GM19467 (cell line): ENCODE data around the gene ANKAR.
A peak's percentile ranks its signal among the peaks of the same experiment; 100 is the strongest.
"Not testable (repeated sequence)": the region's sequence is repeated elsewhere in the genome, so short reads cannot be mapped to it uniquely, and the experiment has no call there.

ENCODE experiments used
- ATAC-seq: cut with Tn5 transposase; IDR thresholded peaks from one replicate; pipeline ENCODE4 v1.9.1; 2021; ENCODE audit warnings: mild to moderate bottlenecking, moderate library complexity; ENCODE audit not compliant: unreplicated experiment

Gene ANKAR

DNA sequence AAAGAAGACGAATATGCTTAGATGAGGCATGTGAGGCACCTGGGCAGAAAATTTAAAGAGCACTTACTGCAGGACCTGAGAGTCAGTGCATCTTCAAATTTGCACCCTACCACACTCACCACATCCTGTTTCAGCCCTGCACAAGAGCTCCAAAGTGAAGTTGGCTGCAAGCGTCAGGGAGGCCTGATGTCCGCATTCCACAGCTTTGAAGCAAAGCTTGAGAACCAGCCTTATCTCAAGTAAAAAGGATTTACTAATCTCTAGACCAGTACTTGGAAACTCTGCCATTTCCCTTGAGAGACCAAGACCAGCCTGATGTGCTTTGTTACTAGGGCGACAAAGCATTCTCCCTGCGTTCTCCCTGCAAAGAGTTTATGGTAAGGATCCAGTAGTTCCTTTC lies 16.6 kb upstream of the ANKAR start:
- peak; percentile 37 for ATAC-seq

- ATAC-seq, result no peak
Measured at GRCh38 chr2:189658306-189659212, 15.9 kb upstream of the ANKAR start.

DNA sequence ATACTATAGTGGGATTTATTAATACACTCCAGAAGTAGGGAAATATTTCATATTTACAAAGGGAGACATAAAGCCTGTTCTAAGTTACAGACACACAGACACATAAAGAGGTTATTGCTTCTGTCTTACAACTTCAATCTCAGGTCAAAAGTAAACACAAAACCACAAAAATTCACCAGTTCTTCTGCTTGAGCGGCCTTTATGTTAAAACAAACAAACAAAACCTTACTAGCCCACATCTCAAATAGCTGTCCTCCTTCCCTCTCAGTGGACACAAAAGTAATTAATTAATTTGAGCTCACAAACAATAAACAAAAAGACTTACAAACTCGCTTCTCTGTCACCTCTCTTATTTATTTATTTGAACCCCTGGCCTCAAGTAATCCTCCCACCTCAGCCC lies 14.7 kb upstream of the ANKAR start:
- no peak for ATAC-seq

- ATAC-seq, result no peak
Measured at GRCh38 chr2:189660803-189661147, 13.7 kb upstream of the ANKAR start.

GRCh38 chr2:189661148-189661956 lies 13.1 kb upstream of the ANKAR start, which contains the start of gene ASNSD1:
Gene ASNSD1 (plus strand): TSS chr2:189661459. CDS start chr2:189666133, 4,674 bp downstream.
- peak; percentile 95 for ATAC-seq

DNA sequence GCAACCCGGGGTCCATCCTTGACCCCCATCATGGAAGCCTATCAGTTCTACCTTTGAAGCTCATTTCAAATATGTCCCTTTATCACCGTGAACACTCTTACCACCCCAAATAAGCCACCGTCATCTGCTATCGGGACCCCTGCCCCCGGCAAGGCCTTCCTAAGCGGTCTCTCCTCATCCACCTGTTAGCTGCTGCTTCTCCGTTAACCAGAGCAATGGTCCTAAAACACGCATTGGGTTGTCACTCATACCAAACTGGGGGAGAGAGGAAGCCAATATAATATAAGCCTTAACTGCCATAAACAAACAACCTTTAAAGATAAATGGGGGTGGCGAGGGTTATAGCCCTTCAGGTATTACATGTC lies 12.5 kb upstream of the ANKAR start:
- no peak for ATAC-seq

- no peak for ATAC-seq
Measured at GRCh38 chr2:189662669-189663226, 11.7 kb upstream of the ANKAR start.

DNA sequence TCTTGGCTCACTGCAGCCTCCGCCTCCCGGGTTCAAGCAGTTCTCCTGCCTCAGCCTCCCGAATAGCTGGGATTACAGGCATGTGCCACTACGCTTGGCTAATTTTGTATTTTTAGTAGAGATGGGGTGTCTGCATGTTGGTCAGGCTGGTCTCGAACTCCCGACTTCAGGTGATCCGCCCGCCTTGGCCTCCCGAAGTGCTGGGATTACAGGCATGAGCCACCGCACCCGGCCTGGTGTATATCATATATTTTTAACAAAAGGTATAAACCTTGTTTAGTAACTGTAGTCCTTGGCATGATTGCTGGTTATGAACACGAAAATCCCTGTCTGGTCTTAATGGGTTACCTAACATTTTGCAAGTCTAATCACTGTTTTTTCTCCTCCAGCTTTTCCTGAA lies 11.2 kb upstream of the ANKAR start:
- not testable (repeated sequence) for ATAC-seq

- no peak for ATAC-seq
Measured at GRCh38 chr2:189669913-189670312, 4.6 kb upstream of the ANKAR start.

GRCh38 chr2:189673661-189674373 lies 653 bp upstream of the ANKAR start:
- ATAC-seq, result no peak

DNA sequence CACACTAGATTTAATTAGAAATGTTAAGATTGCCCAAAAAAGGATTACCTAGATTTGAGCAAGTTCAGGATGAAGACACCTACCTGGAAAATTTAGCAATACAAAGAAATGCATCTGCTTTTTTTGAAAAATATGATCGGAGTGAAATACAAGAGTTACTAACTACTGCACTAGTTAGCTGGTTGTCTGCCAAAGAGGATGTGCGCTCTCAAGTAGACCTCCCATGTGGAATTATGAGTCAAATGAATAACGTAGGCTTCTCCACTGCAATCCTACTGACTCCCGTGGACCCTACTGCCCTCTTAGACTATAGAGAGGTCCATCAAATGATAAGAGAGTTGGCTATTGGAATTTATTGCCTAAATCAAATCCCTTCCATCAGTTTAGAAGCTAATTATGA lies 2.0 kb downstream of the ANKAR start:
- ATAC-seq, result no peak

DNA sequence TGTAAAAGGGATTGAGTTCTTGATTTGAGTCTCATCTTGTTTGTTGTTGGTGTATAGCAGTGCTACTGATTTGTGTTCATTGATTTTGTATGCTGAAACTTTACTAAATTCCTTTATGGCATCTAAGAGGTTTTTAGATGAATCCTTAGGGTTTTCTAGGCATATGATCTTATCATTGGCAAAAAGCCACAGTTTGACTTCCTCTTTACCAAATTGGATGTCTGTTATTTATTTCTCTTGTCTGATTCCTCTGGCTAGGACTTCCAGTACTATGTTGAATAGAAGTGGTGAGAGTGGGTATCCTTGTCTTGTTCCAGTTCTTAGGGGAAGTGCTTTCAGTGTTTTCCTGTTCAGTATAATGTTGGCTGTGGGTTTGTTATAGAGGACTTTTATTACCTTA lies 4.8 kb downstream of the ANKAR start:
- ATAC-seq, result no peak

- no peak for ATAC-seq
Measured at GRCh38 chr2:189681203-189681602, 6.7 kb downstream of the ANKAR start.

GRCh38 chr2:189681903-189682302 lies 7.4 kb downstream of the ANKAR start:
- no peak for ATAC-seq

DNA sequence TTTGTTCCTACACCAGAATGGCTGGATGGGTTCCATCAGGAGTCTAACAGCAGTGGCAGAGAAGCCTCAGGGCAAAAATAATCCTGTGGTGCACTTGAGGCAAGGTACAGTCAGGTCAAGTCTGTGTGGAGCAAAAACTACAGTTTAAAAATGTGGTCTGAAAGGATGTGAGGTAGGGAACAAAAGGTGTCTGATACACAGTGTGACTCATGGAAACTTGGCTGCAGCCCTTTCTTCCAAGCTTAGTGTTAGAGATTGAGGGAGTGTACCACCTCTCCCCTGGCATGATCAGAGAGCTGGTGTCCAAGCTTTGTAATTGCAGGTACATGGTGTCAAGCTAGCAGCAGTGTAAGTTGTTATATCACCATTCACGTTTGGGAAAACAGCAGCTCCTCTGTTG lies 8.9 kb downstream of the ANKAR start:
- ATAC-seq, result no peak

DNA sequence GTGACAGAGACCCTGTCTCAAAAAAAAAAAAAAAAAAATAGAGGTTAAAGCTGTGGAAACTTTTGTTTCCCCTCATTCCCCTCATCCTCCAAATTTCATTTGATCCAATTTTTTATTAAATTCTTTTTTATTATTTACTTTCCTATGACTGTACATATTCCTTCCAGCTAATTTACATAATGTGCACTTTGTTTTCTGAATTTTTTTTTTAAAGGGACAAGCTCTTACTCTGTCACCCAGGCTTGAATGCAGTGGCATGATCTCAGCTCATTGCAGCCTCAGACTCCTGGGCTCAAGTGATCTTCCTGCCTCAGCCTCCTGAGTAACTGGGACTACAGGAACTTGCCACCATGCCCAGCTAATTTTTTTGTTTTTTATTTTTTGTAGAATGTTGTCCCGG lies 10.3 kb downstream of the ANKAR start:
- ATAC-seq, result no peak

GRCh38 chr2:189685540-189686229 lies 11.2 kb downstream of the ANKAR start:
- ATAC-seq, result no peak

GRCh38 chr2:189687796-189688195 lies 13.3 kb downstream of the ANKAR start:
- not testable (repeated sequence) for ATAC-seq

DNA sequence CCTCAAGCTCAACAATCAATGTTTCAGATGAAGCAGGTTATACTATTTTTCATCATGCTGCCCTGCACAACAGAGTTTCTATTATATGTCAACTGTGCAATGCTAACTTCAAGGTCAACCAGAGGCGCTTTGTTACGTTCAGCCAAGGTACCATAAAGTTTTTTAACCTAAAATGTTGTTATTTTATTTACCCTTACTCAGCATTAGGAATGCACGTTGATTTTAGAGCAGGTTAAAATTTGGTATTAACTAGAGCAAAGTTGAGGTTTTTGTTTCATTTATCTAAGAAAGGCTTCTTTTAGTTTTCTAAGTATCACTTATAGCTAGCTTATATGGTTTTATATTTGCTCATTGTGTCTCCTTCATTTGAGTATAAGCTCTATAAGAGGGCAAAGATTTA lies 21.8 kb downstream of the ANKAR start:
- ATAC-seq, result no peak
